Right lobe of liver (tissue), 6 donors: ENCODE measurements around the gene NUDT12. TPM values are rescaled to one million over a fixed set of nuclear protein-coding genes. Genes with fewer than 3 reads are reported as not detected.

Experiments
- ATAC-seq, 4 donors: fragments of 200-7000 bp; cut with Tn5 transposase; one replicate each; pipeline ENCODE4 v1.9.1; 2020; ENCODE audit warnings: mild to moderate bottlenecking in 4 of 4, moderate library complexity in 4 of 4
- DNase-seq, 3 donors: peaks; one replicate each; pipeline ENCODE4 v3.0.0-alpha.2; 2020
- H3K27ac ChIP-seq, 3 donors: fragments of 200-600 bp; one replicate each; pipeline ENCODE4 v1.8.0; 2022
- H3K27me3 ChIP-seq, 2 donors: fragments of 200-600 bp; one replicate each; pipeline ENCODE4 v1.8.0; 2022
- H3K36me3 ChIP-seq, 4 donors: fragments of 200-600 bp; sonication (generic) in 1 of 4; one replicate each; pipeline versions ENCODE4 v1.5.1 to v1.8.0; 2017 to 2022; ENCODE audit warnings: control low read depth in 1 of 4
- H3K4me1 ChIP-seq, 4 donors: fragments of 200-600 bp; sonication (generic) in 1 of 4; one replicate each; pipeline versions ENCODE4 v1.5.1 to v1.8.0; 2017 to 2022; ENCODE audit warnings: control low read depth in 1 of 4
- H3K4me3 ChIP-seq, 3 donors: fragments of 200-600 bp; one replicate each; pipeline ENCODE4 v1.8.0; 2022
- H3K9me3 ChIP-seq, 4 donors: fragments of 200-600 bp; sonication (generic) in 1 of 4; one replicate each; pipeline versions ENCODE4 v1.5.1 to v1.8.0; 2017 to 2022; ENCODE audit warnings: control low read depth in 1 of 4
- POLR2A ChIP-seq: fragments of 450-650 bp; IDR thresholded peaks from one replicate; pipeline ENCODE4 v1.6.1; 2017; ENCODE audit warnings: antibody characterized with exemption, mild to moderate bottlenecking
- WGBS: methylation state at CpG from one replicate; pipeline ENCODE4 v1.1.6; 2018; ENCODE audit warnings: low coverage, low lambda C conversion rate; ENCODE audit not compliant: insufficient coverage; ENCODE audit errors: missing lambda C conversion rate; 5-methylcytosine and 5-hydroxymethylcytosine counted together
- intact Hi-C, 2 donors: fragments of 100-400 bp; cut with DNase I; formaldehyde crosslinking; loops; one replicate each; pipeline versions ENCODE4 v1.11.2 to v1.14.1; 2022
- total RNA-seq, 6 experiments: library from RNA; depleted of rRNA in 2 of 6; stranded (reverse); fragments of >200 nt in 2 of 6; fragmentation: NEBNext Ultra II Directional in 3 of 6; extraction: Animal tissue kit (Norgen Biotek cat#: 25700) in 3 of 6; gene quantifications; one replicate each; pipeline versions ENCODE4 v1.1.0 to v1.2.4, GENCODE V29; 2016 to 2023
- TF ChIP-seq, protein P1 (sequence below), 4 donors: fragments of 200-600 bp in 3 of 4; fragments of 450-650 bp in 1 of 4; IDR thresholded peaks; one replicate each; pipeline versions ENCODE4 v1.5.1 to v1.8.0; 2016 to 2022; ENCODE audit warnings: antibody characterized with exemption in 4 of 4, mild to moderate bottlenecking in 2 of 4
- donor health status: DM: no; HTN: yes; CAD: no.
- donor health status: DM: no; HTN: no; CAD: no.
- donor health status: DM: no; HTN: no; CAD: no.
- donor health status: DM: no; HTN: yes; CAD: no.
- donor health status: DM: no; HTN: yes; CAD: no.

The NUDT12 gene
- total RNA-seq, 6 experiments from 2014 or later: 15.9 to 19.9 (median 18.4) TPM

DNA sequence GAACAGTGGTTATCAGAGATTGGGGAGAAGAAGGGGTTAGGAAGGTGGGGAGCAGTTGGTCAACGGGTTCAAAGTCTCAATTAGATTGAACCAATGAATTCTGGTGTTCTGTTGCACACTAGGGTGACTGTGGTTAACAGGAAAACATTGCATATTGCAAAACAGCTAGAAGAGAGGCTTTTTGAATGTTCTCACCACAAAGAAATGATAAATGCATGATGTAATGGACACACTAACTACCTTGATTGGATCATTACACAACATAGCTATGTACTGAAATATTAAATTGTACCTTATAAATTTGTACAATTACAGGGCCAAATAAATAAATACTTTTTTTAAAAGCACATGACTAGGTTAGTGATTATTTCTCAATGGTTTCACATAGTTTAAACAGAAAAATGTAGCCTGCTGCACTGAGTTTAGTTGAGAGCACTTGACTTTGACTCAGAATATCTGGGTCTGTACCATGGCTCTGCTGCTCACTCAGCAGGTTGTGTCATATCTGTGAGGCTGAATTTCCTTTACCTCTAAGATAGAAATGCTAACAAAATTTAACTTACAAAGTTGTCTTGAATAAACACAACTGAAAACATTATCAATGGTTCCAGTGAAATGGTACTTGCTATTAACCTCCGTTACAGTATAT, 30.4 kb downstream of the NUDT12 start:
- Histone ChIP-seq H3K9me3 (no peaks in the 10 kb centered on the region), H3K4me3 (no peak overlapping the region), H3K27me3 (no peaks in the 10 kb centered on the region), H3K36me3 (no peaks in the 10 kb centered on the region), H3K4me1 (no peaks in the 10 kb centered on the region), H3K27ac (no peak overlapping the region)
- no peak for ATAC-seq
- 40% methylated on average over 2 of the region's 2 CpGs for WGBS
- intact Hi-C loops: no loop called here
- no peak for TF ChIP-seq POLR2A
- TF ChIP-seq, protein P1, sequence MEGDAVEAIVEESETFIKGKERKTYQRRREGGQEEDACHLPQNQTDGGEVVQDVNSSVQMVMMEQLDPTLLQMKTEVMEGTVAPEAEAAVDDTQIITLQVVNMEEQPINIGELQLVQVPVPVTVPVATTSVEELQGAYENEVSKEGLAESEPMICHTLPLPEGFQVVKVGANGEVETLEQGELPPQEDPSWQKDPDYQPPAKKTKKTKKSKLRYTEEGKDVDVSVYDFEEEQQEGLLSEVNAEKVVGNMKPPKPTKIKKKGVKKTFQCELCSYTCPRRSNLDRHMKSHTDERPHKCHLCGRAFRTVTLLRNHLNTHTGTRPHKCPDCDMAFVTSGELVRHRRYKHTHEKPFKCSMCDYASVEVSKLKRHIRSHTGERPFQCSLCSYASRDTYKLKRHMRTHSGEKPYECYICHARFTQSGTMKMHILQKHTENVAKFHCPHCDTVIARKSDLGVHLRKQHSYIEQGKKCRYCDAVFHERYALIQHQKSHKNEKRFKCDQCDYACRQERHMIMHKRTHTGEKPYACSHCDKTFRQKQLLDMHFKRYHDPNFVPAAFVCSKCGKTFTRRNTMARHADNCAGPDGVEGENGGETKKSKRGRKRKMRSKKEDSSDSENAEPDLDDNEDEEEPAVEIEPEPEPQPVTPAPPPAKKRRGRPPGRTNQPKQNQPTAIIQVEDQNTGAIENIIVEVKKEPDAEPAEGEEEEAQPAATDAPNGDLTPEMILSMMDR (IDR thresholded peaks at IDR 0.05): no peak
- DNase-seq: no peak

GRCh38 chr5:103526164-103526915, 36.2 kb downstream of the NUDT12 start:
- Histone ChIP-seq H3K4me1 (no peaks in the 10 kb centered on the region), H3K36me3 (no peaks in the 10 kb centered on the region), H3K27ac (no peak overlapping the region), H3K9me3 (no peaks in the 10 kb centered on the region), H3K27me3 (no peaks in the 10 kb centered on the region), H3K4me3 (no peak overlapping the region)
- DNase-seq: no peak
- intact Hi-C loops: no loop called here
- ATAC-seq: no peak
- WGBS: 47% methylated on average over 6 of the region's 6 CpGs
- TF ChIP-seq, protein P1 (IDR thresholded peaks at IDR 0.05): no peak
- TF ChIP-seq POLR2A: no peak

DNA sequence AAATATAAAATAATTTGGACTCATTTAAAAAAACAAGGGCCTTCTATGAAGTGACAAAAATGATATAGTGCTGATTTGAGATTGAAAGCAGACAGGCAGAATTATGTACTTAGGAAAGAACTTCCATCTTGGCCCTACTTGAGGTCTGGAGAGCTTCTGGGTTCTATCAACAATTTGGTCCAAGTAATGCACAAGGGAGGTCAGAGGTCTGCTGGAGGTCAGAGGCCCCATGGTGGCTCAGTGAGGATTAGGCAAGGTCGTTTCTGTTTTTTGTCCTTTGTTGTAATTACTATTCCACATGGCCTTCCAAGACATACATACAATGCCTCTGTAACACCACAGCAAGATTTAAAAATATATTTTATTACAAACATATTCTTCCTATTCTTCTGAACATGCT, 37.2 kb downstream of the NUDT12 start:
- no peaks in the 10 kb centered on the region for H3K27me3 ChIP-seq
- H3K4me3 ChIP-seq: no peak overlapping the region
- DNase-seq (no peak), ATAC-seq (no peak)
- no peak for TF ChIP-seq POLR2A
- TF ChIP-seq, protein P1 (IDR thresholded peaks at IDR 0.05): no peak
- no peak overlapping the region for H3K27ac ChIP-seq
- H3K9me3 ChIP-seq: no peaks in the 10 kb centered on the region
- intact Hi-C loops: no loop called here
- no peaks in the 10 kb centered on the region for H3K36me3 ChIP-seq
- no peaks in the 10 kb centered on the region for H3K4me1 ChIP-seq
- 36% methylated on average over 1 of the region's 1 CpG for WGBS

GRCh38 chr5:103523319-103523718, 39.3 kb downstream of the NUDT12 start:
- WGBS: 74% methylated on average over 3 of the region's 3 CpGs
- Histone ChIP-seq H3K27me3 (no peaks in the 10 kb centered on the region), H3K27ac (no peak overlapping the region), H3K36me3 (no peaks in the 10 kb centered on the region), H3K4me1 (no peaks in the 10 kb centered on the region), H3K9me3 (no peaks in the 10 kb centered on the region), H3K4me3 (no peak overlapping the region)
- intact Hi-C loops: no loop called here
- DNase-seq (no peak), ATAC-seq (peak; percentile 20 to 87 (median 35))
- TF ChIP-seq, protein P1 (IDR thresholded peaks at IDR 0.05): no peak
- no peak for TF ChIP-seq POLR2A
